ENCODE results near the gene CA10. TPM values are rescaled to one million over a fixed set of nuclear protein-coding genes. Genes with fewer than 3 reads are reported as not detected.

Gene CA10
- total and polyA plus RNA-seq, 9 of the 15 experiments (the other 6 are each of a cell fraction or from before 2014, with no cell fraction given) = not detected

DNA sequence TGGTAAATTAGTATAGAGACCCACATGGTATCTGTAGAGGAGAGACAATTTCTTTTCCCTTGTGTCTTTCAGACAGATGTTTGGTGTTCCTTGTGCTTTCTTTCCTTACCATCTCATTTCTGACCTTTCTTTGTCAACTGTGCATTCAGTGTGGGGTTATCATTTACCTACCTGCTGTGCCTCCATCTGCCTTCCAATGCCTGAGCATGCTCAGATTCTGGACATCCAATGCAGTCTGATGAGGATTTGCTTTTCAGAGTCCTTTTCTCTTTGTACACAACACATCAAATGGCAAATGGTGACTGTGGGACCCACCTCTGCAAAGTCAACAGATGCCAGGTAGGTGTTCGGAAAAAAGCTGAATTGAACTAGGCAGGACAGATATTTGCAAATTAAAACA is 364.8 kb downstream of the CA10 start:
- ATAC-seq = no peak
- H3K27ac ChIP-seq (ENCODE audit: extremely low read depth, low read depth, low read length) = no peak overlapping the region
- no peak overlapping the region for H3K4me2 ChIP-seq (ENCODE audit: insufficient read depth, low read length)
- CTCF ChIA-PET (ENCODE audit: low intra/inter-chr PET ratio) = no interaction called here
- no peak overlapping the region for H3K4me3 ChIP-seq
- H3K36me3 ChIP-seq (ENCODE audit: control insufficient read depth, insufficient read depth, low read length) = no peaks in the 10 kb centered on the region
- no peaks in the 10 kb centered on the region for H3K9me1 ChIP-seq (ENCODE audit: control insufficient read depth, insufficient read depth, low read length)
- H3K9me3 ChIP-seq (replicated peaks; ENCODE audit: control insufficient read depth, insufficient read depth, low read depth, low read length) = no peaks in the 10 kb centered on the region; the same call in 1 of the 2 replicates
- in situ Hi-C loops (cut with MboI) (no loop called here), intact Hi-C loops (cut with micrococcal nuclease) (no loop called here)
- 0% methylated on average over 1 of the region's 1 CpG for WGBS (ENCODE audit: insufficient coverage, low coverage, missing lambda C conversion rate)
- no peak overlapping the region for H3K9ac ChIP-seq (ENCODE audit: insufficient read depth in 1 of 2, low read depth in 2 of 2, low read length in 2 of 2)
- no peaks in the 10 kb centered on the region for H3K79me2 ChIP-seq (ENCODE audit: control insufficient read depth, insufficient read depth, low read length)
- no peak overlapping the region for H2AFZ ChIP-seq (ENCODE audit: low read depth, low read length)
- POLR2A ChIA-PET = no interaction called here
- DNase-seq (ENCODE audit: extremely low read depth in 1 of 4, low spot score in 3 of 4) = no peak
- TF ChIP-seq ZNF174 (CRISPR knock-in tag; IDR thresholded peaks at IDR 0.05) = no peak
- TF ChIP-seq ZNF76 (CRISPR knock-in tag; IDR thresholded peaks at IDR 0.05; ENCODE audit: borderline replicate concordance) = no peak
- TF ChIP-seq ZC3H4 (CRISPR knock-in tag; IDR thresholded peaks at IDR 0.05; ENCODE audit: borderline replicate concordance) = no peak
- no peak for TF ChIP-seq CCNT2 (IDR thresholded peaks at IDR 0.05; ENCODE audit: borderline replicate concordance, extremely low read depth, insufficient read length, low read depth, low read length)
- no peak for TF ChIP-seq MBD2 (IDR thresholded peaks at IDR 0.05; ENCODE audit: borderline replicate concordance, low read depth)
- no peak for TF ChIP-seq TRIM28 (IDR thresholded peaks at IDR 0.05)
- TF ChIP-seq NR2C1 (IDR thresholded peaks at IDR 0.05) = no peak
- no peak for TF ChIP-seq NR2C1 (tag; IDR thresholded peaks at IDR 0.05)
- TF ChIP-seq NR2C2 (CRISPR knock-in tag; IDR thresholded peaks at IDR 0.05) = no peak
- TF ChIP-seq NR2C2 (tag; IDR thresholded peaks at IDR 0.05) = no peak
- TF ChIP-seq CBFA2T2 (conservative IDR thresholded peaks at IDR 0.05) = no peak
- TF ChIP-seq ETV5 (CRISPR knock-in tag; IDR thresholded peaks at IDR 0.05; ENCODE audit: low read depth) = no peak
- TF ChIP-seq ZNF124 (CRISPR knock-in tag; IDR thresholded peaks at IDR 0.05) = no peak
- TF ChIP-seq, protein P1, sequence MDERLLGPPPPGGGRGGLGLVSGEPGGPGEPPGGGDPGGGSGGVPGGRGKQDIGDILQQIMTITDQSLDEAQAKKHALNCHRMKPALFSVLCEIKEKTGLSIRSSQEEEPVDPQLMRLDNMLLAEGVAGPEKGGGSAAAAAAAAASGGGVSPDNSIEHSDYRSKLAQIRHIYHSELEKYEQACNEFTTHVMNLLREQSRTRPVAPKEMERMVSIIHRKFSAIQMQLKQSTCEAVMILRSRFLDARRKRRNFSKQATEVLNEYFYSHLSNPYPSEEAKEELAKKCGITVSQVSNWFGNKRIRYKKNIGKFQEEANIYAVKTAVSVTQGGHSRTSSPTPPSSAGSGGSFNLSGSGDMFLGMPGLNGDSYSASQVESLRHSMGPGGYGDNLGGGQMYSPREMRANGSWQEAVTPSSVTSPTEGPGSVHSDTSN (CRISPR knock-in tag; IDR thresholded peaks at IDR 0.05; ENCODE audit: low read depth) = no peak
- TF ChIP-seq, protein P1 (tag; conservative IDR thresholded peaks at IDR 0.05; ENCODE audit: low read depth) = no peak
- H3K4me1 ChIP-seq (replicated peaks in 1 of 2; ENCODE audit: control insufficient read depth in 2 of 2, insufficient read depth in 2 of 2, low read length in 2 of 2) = no peaks in the 10 kb centered on the region
- no peaks in the 10 kb centered on the region for H4K20me1 ChIP-seq (replicated peaks; ENCODE audit: control insufficient read depth, insufficient read depth, low read length)
- no peak for FAIRE-seq
- H3K27me3 ChIP-seq (ENCODE audit: control insufficient read depth in 2 of 2, insufficient read depth in 2 of 2, low read length in 2 of 2) = no peaks in the 10 kb centered on the region
- BruUV-seq (replicated peaks) = no TSS peak

Measured in K562 (cell line).